ENCODE data around the gene SPNS2.

The SPNS2 gene

DNA sequence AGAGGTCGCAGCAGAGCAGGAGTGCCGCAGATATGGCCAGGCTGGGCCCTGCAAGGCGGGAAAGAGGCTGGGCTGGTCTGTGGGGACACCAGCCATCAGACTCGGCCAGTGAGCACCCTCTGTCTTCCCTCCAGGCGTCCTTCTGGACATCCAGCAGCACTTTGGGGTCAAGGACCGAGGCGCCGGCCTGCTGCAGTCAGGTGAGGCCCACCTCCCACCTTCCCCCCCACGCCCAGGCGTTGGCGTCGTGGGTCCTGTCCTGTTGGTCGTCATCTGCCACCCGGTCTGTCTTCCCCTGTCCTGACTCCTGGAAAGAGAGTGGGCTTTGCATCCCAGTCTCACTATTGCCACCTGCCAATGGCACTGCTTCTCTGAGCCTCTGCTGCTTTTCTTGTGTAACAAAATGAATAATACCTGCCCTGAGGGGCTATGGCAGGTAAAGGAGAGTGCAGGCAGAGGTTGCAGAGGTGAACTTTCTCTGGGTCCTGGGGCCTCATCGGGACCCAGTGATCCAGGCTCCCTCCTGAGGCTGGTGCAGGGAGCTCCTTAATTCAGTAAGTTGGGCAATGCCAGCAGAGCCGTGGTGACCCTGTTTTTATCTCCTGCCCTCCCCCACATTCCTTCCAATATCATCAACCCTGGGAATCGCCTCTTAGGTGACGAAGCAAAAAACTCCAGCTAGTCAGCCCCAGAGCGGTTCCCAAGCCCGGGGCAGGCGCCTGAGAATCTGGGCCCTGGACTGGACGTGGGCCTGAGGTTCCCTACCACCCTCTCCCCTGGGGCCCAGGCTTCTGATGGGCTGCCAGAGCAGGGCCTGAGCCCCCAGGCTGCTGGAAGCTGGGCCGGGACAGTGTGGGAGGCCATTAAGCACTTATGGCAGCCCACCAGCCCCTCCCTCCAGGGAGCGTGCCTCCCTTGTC, 14.7 kb downstream of the SPNS2 start:
- DNase-seq (ENCODE audit: extremely low spot score): no peak
- ChIA-PET CTCF (interaction anchor here (0.9 kb wide), 1 partner anchor 9 kb away, joined by 3 read pairs; no protein-coding TSS in a partner anchor), POLR2A (no interaction called here)
- TF ChIP-seq, protein P1, sequence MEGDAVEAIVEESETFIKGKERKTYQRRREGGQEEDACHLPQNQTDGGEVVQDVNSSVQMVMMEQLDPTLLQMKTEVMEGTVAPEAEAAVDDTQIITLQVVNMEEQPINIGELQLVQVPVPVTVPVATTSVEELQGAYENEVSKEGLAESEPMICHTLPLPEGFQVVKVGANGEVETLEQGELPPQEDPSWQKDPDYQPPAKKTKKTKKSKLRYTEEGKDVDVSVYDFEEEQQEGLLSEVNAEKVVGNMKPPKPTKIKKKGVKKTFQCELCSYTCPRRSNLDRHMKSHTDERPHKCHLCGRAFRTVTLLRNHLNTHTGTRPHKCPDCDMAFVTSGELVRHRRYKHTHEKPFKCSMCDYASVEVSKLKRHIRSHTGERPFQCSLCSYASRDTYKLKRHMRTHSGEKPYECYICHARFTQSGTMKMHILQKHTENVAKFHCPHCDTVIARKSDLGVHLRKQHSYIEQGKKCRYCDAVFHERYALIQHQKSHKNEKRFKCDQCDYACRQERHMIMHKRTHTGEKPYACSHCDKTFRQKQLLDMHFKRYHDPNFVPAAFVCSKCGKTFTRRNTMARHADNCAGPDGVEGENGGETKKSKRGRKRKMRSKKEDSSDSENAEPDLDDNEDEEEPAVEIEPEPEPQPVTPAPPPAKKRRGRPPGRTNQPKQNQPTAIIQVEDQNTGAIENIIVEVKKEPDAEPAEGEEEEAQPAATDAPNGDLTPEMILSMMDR (IDR thresholded peaks at IDR 0.05; ENCODE audit: control extremely low read depth, extremely low read depth, low read depth, missing control alignments): no peak

DNA sequence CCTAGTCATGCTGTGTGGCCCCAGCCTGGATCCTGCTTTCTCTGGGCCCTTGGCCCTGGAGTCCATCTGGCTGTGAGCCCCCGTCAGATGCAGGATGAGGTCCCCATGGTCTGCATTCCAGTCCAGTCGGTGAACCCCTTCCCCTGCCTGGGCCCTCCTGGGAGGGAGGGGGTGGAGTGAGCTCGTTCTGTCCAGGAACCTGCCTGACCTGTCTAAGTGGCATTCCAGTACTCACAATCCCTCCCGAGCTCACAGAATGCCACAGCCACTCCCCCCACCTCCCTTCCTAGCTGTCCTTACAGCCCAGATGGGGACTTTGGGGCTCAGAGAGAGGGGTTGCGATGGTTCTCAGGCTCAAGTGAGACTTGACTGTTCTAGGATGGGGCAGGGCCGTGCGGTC, 15.5 kb downstream of the SPNS2 start:
- ChIA-PET POLR2A (no interaction called here), CTCF (interaction anchor here (0.9 kb wide), 1 partner anchor 9 kb away, joined by 3 read pairs; no protein-coding TSS in a partner anchor)
- TF ChIP-seq, protein P1 (IDR thresholded peaks at IDR 0.05; ENCODE audit: control extremely low read depth, extremely low read depth, low read depth, missing control alignments): no peak
- DNase-seq (ENCODE audit: extremely low spot score): no peak

DNA sequence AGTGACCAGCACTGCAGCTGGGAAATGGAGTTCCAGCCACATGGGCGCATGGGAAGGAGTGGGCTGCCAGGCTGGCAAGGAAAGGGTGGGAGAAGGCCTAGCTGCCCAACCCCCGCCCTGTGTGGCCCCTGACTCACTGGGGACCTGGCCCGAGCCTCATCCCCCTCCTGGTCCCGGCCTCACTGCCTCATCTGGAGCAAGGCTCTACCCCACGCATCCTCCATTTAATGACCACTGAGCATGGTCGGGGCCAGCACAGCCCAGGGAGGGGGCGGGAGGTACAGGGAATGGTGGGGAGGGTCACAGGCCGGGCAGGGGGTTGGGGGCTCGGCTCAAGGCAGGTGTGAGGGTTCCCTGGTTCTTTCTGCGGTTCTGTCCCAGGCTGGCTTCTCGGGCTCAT, 16.1 kb downstream of the SPNS2 start:
- POLR2A ChIA-PET: no interaction called here
- CTCF ChIA-PET: interaction anchor here (0.9 kb wide), 1 partner anchor 10 kb away, joined by 3 read pairs; no protein-coding TSS in a partner anchor
- TF ChIP-seq, protein P1 (IDR thresholded peaks at IDR 0.05; ENCODE audit: control extremely low read depth, extremely low read depth, low read depth, missing control alignments): no peak
- DNase-seq (ENCODE audit: extremely low spot score): no peak

DNA sequence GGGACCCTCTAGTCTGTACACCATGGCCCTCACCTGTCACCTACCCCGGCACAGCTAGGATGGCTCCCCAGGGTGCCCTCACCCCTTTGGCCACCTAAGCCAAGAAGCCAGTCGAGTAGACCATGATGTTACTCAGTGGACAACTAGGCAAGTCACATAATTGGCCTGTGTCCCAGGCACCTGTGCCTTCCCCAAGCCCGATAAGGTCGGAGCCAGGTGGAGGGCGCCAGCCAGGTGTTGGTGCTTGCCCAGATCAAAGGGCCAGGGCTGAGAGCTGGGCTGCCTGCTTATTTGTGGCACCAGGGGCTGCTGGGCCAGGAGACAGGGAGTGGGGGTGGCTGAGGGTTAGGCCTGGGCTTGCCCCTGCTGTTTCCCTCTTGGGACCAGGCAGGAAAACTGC, 16.8 kb downstream of the SPNS2 start:
- CTCF ChIA-PET: no interaction called here
- POLR2A ChIA-PET: no interaction called here
- DNase-seq (ENCODE audit: extremely low spot score): no peak
- TF ChIP-seq, protein P1 (IDR thresholded peaks at IDR 0.05; ENCODE audit: control extremely low read depth, extremely low read depth, low read depth, missing control alignments): no peak

DNA sequence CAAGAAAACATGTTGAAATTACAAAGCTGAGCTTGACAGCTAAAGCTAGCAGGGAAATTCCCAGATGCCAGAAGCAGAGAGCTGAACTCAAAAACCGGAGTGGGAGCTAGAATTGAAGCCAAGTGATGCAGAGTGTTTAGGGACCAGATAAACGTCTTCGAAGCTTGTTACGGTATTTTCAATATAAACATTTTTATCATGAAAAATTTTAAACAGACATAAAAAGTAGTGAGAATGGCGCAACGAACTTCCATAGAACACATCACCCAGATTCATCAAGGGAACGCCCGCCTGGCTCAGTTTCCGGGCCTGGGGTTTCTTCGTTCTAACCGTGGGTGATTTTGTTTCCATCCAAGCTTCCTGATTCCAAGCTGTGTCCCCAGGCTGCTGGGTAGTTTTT, 18.1 kb downstream of the SPNS2 start:
- TF ChIP-seq, protein P1 (IDR thresholded peaks at IDR 0.05; ENCODE audit: control extremely low read depth, extremely low read depth, low read depth, missing control alignments): no peak
- POLR2A ChIA-PET: no interaction called here
- no peak for DNase-seq (ENCODE audit: extremely low spot score)
- CTCF ChIA-PET: interaction anchor here (0.8 kb wide), 1 partner anchor 48 kb away, joined by 3 read pairs; no protein-coding TSS in a partner anchor

DNA sequence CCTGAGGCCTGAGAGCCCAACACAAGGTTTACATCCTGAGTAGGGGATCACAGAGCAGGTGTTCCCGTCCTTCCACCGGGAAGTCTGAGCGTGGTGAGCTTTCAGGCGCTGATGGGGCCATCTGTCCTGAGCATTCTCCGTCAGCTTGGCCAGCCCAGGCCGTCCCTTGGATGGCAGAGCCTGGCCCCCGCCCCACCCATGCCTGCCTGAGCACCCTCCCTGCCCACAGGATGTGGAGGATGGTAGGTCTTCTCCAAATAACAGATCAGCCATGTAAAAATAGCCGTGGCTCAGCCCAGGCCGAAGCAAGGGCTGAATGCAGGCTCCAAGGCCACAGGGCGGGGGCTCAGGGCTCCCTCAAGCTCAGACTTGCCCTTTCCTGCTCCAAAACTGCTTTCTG, 20.2 kb downstream of the SPNS2 start:
- CTCF ChIA-PET: interaction anchor here (2.6 kb wide), 1 partner anchor 48 kb away, joined by 8 read pairs; no protein-coding TSS in a partner anchor
- POLR2A ChIA-PET: no interaction called here
- DNase-seq (ENCODE audit: extremely low spot score): no peak
- TF ChIP-seq, protein P1 (IDR thresholded peaks at IDR 0.05; ENCODE audit: control extremely low read depth, extremely low read depth, low read depth, missing control alignments): no peak

All from GM10248 (cell line).